SU-DHL-6 (cell line): ENCODE measurements around the gene CDK18.

Source experiments
- H2AFZ ChIP-seq: fragments of 200-600 bp; sonication (generic); 2 replicates; pipeline ENCODE4 v1.6.1; 2014; ENCODE audit warnings: low read depth, mild to moderate bottlenecking, moderate library complexity, mixed read lengths, antibody characterized with exemption, low read length; ENCODE audit not compliant: severe bottlenecking
- H3F3A ChIP-seq: fragments of 200-600 bp; shearing (Covaris generic); 2 replicates; pipeline ENCODE4 v1.6.0; 2016; ENCODE audit warnings: antibody characterized with exemption, mild to moderate bottlenecking; ENCODE audit not compliant: insufficient read depth
- H3K27ac ChIP-seq: fragments of 200-600 bp; sonication (generic); 2 replicates; pipeline ENCODE4 v1.5.1; 2016; ENCODE audit warnings: low read depth, mild to moderate bottlenecking, low read length, moderate library complexity, mixed read lengths
- H3K27me3 ChIP-seq: fragments of 200-600 bp; sonication (generic), shearing (Covaris generic); 2 replicates; pipeline ENCODE4 v1.6.0; 2014; ENCODE audit warnings: mild to moderate bottlenecking, low read length
- H3K36me3 ChIP-seq: fragments of 200-600 bp; sonication (generic); 2 replicates; pipeline ENCODE4 v1.6.1; 2014; ENCODE audit warnings: mild to moderate bottlenecking, low read length, mixed read lengths
- H3K4me2 ChIP-seq: fragments of 300-600, 200-600 bp; shearing (Covaris generic), sonication (generic); 2 replicates; pipeline ENCODE4 v1.6.0; 2014; ENCODE audit warnings: low read length, low read depth, mild to moderate bottlenecking; ENCODE audit not compliant: poor library complexity, severe bottlenecking
- H3K4me3 ChIP-seq: fragments of 200-600 bp; sonication (generic); 2 replicates; pipeline ENCODE4 v1.5.1; 2014; ENCODE audit warnings: antibody characterized with exemption, low read length, mild to moderate bottlenecking, mixed read lengths; ENCODE audit not compliant: insufficient read depth, poor library complexity, severe bottlenecking
- H3K79me2 ChIP-seq: fragments of 200-600 bp; sonication (generic); 2 replicates; pipeline ENCODE4 v1.6.1; 2014; ENCODE audit warnings: mild to moderate bottlenecking, low read length, moderate library complexity; ENCODE audit not compliant: insufficient read depth
- H3K9ac ChIP-seq: fragments of 200-600 bp; sonication (generic); 2 replicates; pipeline ENCODE4 v1.7.0; 2014; ENCODE audit warnings: mild to moderate bottlenecking, low read length
- H3K9me2 ChIP-seq: fragments of 200-600 bp; sonication (generic); replicated peaks from 2 replicates; pipeline ENCODE4 v1.6.1; 2014; ENCODE audit warnings: low read length; ENCODE audit not compliant: insufficient read depth
- H3K9me3 ChIP-seq: fragments of 200-600 bp; sonication (generic); 2 replicates; pipeline ENCODE4 v1.6.1; 2014; ENCODE audit warnings: low read length, mixed read lengths; ENCODE audit not compliant: insufficient read depth
- H4K20me1 ChIP-seq: fragments of 200-600 bp; sonication (generic); 2 replicates; pipeline ENCODE4 v1.6.1; 2014; ENCODE audit warnings: low read depth, mild to moderate bottlenecking, antibody characterized with exemption, low read length, moderate library complexity, mixed read lengths
- CTCF ChIP-seq: fragments of 200-600 bp; sonication (generic); IDR thresholded peaks from one replicate; pipeline ENCODE4 v1.5.1; 2017; ENCODE audit warnings: antibody characterized with exemption, mild to moderate bottlenecking, low read length, moderate library complexity; ENCODE audit not compliant: insufficient read depth, poor library complexity, severe bottlenecking
- EZH2phosphoT487 ChIP-seq: fragments of 200-600 bp; sonication (generic), shearing (Covaris generic); conservative IDR thresholded peaks from 2 replicates; pipeline ENCODE4 v1.6.1; 2018; ENCODE audit warnings: mild to moderate bottlenecking, antibody characterized with exemption, low read length, moderate library complexity, mixed read lengths

The CDK18 gene

GRCh38 chr1:205521686-205522085, 17.2 kb downstream of the CDK18 start:
- Histone ChIP-seq H3K9ac (no peak overlapping the region), H3K9me2 (no peaks in the 10 kb centered on the region), H3F3A (no peaks in the 10 kb centered on the region), H3K27me3 (no peaks in the 10 kb centered on the region), H2AFZ (no peak overlapping the region), H3K79me2 (no peaks in the 10 kb centered on the region), H3K4me2 (no peak overlapping the region), H4K20me1 (no peaks in the 10 kb centered on the region), H3K9me3 (no peaks in the 10 kb centered on the region), H3K27ac (no peak overlapping the region), H3K36me3 (no peaks in the 10 kb centered on the region), H3K4me3 (no peak overlapping the region)
- TF ChIP-seq CTCF (no peak), EZH2phosphoT487 (no peak)

- H3K9ac ChIP-seq: no peak overlapping the region
- no peaks in the 10 kb centered on the region for H3K9me2 ChIP-seq
- H3K9me3 ChIP-seq: no peaks in the 10 kb centered on the region
- H3K4me2 ChIP-seq: no peak overlapping the region
- no peak for TF ChIP-seq CTCF
- TF ChIP-seq EZH2phosphoT487: no peak
- no peaks in the 10 kb centered on the region for H3K36me3 ChIP-seq
- no peaks in the 10 kb centered on the region for H3F3A ChIP-seq
- H2AFZ ChIP-seq: no peak overlapping the region
- no peaks in the 10 kb centered on the region for H3K27me3 ChIP-seq
- H3K27ac ChIP-seq: no peak overlapping the region
- no peaks in the 10 kb centered on the region for H3K79me2 ChIP-seq
- H3K4me3 ChIP-seq: no peak overlapping the region
- H4K20me1 ChIP-seq: no peaks in the 10 kb centered on the region
Observed at GRCh38 chr1:205522692-205523091, 18.2 kb downstream of the CDK18 start.

GRCh38 chr1:205523261-205523890, 18.9 kb downstream of the CDK18 start:
- Histone ChIP-seq H3K9me2 (no peaks in the 10 kb centered on the region), H4K20me1 (no peaks in the 10 kb centered on the region), H3K36me3 (no peaks in the 10 kb centered on the region), H3F3A (no peaks in the 10 kb centered on the region), H3K4me2 (no peak overlapping the region), H3K4me3 (no peak overlapping the region), H3K27me3 (no peaks in the 10 kb centered on the region), H3K9me3 (no peaks in the 10 kb centered on the region), H3K79me2 (no peaks in the 10 kb centered on the region), H3K9ac (no peak overlapping the region), H3K27ac (no peak overlapping the region), H2AFZ (no peak overlapping the region)
- TF ChIP-seq EZH2phosphoT487 (no peak), CTCF (no peak)
